Activated CD4-positive, alpha-beta T cell treated with anti-CD3 and anti-CD28 coated beads, Interleukin-2, Interleukin-4, amounts not matched to agents 100 ng/mL and 50 ng/mL, durations not matched to agents 16 hours and 8 hours (primary cell): ENCODE measurements around the gene TTLL5.

Experiments
- DNase-seq: peaks from one replicate; pipeline ENCODE4 v3.0.0-alpha.2; 2020; ENCODE audit warnings: low spot score

The TTLL5 gene

DNA sequence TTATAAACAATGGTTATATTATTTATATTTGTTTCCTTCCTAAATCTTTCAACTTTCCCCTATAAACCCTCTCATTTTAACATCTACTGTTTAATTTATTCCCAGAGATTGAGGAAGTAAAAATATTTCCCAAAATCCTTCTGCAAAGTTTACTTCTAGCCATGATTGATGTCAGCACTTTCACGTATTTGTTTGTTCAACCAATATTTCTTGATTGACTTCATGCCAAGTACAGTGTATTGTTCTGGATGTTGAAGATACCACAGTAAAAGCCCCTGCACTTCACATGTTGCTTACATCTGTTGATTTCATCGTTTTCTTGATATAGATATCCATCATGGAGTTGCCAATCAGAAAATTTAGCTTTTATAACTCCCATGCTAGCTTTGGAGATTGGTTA is 81.8 kb downstream of the TTLL5 start:
- DNase-seq = no peak

DNA sequence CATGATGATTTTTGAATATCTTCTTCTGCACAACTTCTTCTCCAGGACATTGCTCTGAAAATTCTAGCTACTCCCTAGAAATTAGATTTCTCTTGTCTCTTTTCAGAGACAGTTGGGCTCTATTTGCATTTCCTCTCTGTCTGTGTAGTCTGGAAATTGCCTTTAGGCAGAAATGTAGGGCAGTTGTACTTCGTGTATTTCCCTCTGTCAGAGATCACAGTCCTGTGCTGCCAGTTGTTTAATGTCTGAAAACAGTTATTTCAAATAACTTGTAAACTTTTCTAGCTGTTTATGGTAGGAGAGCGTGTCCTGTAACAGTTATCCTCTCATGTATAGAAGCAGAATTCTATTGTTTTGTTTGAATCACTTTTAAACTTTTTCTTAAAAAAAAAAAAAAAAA is 86.9 kb downstream of the TTLL5 start:
- DNase-seq = no peak

DNA sequence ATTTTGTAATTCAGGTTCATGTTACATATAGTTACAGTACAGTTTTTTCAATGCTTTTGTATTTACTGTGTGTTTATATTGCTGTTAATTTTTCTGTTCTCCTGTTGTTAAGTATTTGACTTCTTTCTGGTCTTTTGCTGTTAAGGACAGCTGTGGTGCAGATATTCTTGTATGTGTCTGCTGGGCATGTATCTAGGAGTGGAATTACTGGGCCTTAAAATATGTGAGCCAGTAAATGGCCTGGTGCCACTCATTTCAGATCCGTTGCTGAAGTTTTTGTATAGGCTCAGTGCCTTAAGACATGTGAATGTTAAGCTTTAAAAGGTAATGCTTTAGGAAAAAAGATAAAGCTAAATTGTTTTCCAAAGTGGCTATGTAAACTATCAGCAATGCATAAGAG is 87.3 kb downstream of the TTLL5 start:
- no peak for DNase-seq

DNA sequence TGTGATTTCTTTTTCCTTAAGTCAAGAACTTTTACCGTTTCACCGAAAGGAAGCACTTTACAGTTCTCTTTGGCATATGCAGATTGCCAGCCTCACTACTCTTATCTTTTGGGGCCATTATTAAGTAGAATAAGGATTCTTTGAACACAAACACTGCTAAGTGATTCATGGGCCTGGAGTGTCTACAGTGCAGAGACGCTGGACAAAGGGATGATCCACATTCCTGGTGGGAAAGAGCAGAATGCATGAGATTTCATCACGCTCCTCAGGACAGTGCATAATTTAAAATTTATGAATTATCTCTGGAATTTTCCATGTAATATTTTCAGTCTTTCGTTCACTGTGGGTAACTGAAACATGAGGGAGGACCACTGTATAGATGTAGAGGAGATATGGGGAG is 90.2 kb downstream of the TTLL5 start:
- DNase-seq = no peak

DNA sequence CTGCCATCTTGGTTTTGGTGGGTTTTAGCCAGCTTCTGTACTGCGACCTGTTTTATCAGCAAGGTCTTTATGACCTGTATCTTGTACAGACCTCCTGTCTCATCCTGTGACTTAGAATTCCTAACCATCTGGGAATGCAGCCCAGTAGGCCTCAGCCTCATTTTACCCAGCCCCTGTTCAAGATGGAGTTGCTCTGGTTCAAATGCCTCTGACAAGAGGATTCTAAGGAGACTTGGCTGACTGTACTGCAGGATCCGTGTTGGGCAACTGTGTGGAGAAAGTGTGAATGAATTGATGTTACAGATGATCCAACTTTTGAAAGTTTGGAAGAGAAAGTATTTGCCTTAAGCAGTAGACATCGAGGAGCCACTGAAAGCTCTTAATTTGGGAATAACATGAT is 91.0 kb downstream of the TTLL5 start:
- DNase-seq = no peak

DNA sequence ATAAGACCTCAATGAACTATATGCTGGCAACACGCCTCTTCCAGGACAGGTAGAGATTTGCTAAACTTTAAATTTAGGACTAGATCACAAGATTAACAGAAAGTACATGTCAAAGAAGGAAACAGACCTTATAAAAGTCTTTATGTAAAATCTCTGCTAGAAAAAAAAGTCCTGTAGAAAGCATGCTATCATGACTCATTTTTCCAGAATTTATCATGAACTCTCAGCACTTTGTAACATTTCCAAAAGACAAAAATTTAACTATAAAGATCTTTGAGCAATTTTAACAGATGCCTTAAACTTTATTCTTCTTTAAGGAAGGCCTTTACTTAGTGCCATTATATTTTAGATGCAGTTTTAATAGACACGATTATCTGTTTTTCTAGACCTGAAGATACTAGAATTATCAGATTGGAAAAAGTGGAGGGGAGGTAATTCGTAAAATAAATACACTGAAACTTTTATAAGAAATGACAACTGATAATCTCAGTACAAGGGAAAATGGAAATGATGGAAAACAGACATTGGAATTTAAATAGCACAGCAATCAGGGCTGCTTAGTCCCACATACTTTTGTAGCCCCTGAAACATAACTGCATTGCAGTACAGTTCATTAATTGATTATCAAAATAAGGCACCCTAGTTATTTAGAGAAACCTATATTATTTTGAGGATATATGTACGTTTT is 92.0 kb downstream of the TTLL5 start:
- DNase-seq = no peak

DNA sequence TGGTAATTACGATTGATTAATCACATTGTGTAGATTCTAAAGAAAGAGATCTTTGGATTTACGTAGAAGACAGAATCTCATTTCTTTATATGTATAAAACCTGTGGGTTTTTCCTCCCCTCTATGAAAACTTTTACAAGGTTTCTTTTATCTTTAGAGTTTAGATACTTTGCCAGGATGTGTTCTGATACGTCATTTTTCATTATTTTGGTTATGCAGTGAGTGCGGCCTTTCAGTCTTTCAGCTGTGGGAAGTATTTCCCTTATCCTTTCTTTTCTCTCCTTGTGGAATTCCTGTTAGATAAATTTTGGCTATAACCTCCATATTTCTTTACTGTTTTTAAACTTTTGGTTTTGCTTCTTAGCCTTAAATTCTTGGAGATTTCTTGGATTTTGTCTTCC is 92.7 kb downstream of the TTLL5 start:
- DNase-seq = no peak

DNA sequence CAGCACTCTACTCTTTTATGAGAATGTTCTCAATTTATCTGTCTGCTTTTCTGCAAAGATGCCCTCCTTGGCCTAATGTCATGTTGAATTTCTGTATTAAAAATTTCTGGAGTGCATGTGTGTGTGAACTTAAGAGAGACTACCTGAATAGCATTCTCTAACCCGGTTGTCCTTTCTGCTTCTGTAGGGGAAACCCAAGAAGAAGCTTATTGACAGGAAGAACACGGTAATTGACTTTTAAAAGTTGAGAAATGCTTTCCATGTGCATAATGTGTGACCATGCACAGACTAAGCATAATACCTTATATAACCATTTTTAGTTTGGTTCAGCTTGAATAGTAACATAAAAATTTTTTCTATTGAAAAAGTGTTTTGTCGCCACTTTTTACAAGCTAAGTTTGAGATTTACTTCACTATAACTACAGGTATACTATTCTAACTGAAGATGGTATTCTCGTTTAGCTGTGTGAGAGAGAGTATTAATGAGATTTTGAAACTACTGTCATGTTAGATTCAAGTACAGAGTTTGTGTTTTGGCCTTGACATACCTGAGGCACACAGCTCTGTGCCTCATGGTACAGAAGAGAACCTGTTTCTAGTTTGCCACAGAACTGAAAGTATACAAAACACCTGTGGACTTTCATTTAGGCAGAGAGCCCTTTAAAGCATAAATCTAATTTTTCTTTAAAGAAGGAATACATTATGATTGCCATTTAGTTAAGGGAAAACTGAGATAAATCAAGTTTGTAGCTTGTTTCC is 96.8 kb downstream of the TTLL5 start:
- DNase-seq = no peak

DNA sequence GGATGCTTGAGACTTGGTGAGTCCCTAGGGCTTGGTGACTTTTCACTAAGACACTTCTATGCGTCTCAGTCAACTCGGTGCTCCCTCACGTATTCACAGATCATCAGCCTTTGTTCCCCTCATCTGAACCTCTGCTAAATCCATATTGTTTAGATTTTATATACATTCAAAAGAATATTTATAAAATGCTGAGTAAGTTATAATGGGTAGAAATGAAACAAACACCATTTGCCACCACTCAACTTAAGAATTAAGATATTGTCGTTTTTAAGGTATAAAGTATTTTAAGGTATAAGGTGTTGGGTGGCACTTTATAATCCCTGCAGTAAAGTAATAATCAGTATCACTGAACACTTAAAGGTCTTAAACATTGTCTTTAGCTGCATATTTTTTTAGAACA is 103.0 kb downstream of the TTLL5 start:
- DNase-seq = no peak

DNA sequence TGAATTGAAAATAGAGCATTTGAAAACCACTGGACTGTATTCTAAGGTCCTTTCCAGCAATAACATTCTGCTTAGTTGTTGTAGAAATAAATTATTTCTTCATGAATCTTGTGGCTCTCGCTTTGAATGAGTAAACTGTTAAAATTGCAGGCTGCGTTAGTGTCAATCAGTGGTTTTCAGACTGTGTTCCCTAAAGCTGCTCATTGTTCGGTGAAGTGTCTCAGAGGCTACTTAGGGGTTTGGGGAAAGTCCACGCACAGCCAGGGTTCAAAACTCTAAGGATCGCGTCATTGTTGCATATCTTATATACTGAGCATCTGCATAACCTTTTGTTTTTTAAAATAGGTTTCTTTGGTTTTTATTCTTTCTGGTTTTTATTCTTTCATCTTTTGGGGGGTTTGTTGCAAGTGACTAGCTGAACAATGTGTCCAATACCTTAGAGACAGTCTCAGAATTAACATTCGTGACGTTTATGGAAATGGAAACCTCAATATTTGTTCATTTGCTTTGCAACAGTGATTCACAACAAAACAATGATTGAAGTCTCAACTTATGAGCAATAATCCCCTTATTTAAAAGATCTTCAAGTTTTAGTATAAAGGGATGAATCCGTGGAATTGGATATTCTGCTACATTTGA is 108.1 kb downstream of the TTLL5 start:
- DNase-seq = no peak

DNA sequence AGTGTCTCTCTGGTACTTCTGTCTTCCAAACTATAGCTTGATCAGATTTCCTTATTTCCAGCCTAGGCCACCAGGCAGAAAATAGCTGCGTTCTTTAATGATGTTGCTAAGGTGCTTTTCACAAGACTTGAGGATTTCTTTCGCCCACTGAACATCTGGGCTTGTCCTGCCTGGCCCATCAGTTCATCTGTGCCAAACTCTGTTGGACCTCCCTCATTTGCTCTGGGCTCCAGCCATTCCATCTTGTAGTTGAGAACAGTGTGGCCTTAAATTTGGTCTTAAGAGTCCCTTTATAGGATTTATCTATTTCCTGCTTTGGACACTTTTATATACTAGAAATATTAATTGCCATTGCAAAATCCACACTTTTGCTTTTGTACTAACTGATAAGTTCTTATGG is 109.6 kb downstream of the TTLL5 start:
- DNase-seq = no peak

DNA sequence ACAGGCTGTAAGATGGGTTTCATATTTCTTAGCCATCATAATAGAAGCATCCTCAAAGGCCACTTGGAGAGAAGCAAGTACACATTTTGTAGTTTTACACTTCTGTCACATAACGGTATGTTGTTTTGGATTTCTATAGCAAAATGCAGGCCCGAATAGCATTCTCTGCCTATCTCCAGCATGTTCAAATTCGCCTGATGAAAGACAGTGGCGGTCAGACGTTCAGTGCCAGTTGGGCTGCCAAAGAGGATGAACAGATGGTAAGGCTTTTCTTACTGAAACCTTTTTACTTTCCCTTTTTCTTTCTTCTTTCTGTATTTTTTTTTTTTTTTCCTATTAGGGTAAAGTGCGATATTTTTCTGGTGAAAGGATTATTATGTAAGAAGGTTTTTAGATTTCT is 110.5 kb downstream of the TTLL5 start:
- DNase-seq = no peak

DNA sequence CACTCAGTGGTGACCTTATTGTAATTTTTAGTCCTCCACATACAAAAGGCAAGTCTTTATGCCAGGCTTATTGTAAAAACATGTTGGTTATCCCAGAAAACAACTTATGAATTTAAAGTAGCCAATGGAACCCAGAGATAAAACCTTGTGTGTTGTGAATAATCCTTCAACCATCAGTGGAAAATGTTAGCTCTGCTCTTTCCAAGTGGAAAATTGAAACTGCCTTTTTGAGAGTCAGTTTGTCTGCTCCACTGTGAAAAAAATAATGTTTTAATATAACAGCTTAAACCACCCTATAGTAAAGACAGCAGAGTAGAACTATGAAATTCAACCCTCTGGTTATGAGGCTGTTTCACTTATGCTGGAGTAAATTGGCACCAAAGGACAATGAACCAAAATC is 112.0 kb downstream of the TTLL5 start:
- no peak for DNase-seq

DNA sequence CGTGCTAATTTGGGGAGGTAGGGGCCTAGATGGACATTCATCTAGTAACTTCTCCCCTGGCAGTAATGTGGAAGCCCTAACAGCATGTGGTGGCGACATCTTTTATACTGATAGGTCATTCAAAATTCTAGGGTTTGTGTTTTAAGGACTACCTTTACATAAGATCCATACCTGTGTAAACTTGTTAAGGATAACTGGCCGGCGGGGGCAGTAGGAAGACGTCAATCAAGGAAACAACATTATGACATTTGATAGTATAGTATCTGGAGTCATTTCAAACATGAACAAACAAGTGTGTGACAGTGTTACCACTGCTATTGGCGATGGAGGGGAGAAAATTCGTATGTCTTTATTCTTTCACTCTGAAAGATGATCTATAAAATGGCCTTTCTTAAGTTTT is 120.0 kb downstream of the TTLL5 start:
- no peak for DNase-seq

DNA sequence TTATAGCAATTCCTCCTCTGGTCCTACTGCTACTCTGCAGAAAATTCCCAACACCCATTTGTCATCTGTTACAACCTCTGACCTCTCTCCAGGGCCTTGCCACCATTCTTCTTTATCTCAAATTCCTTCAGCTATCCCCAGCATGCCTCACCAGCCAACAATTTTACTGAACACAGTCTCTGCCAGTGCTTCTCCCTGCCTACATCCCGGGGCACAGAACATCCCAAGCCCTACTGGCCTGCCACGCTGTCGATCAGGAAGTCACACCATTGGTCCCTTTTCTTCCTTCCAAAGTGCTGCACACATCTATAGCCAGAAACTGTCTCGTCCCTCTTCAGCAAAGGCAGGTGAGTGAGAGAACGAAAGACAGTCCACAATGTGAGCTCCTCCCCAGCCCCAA is 122.1 kb downstream of the TTLL5 start:
- no peak for DNase-seq

DNA sequence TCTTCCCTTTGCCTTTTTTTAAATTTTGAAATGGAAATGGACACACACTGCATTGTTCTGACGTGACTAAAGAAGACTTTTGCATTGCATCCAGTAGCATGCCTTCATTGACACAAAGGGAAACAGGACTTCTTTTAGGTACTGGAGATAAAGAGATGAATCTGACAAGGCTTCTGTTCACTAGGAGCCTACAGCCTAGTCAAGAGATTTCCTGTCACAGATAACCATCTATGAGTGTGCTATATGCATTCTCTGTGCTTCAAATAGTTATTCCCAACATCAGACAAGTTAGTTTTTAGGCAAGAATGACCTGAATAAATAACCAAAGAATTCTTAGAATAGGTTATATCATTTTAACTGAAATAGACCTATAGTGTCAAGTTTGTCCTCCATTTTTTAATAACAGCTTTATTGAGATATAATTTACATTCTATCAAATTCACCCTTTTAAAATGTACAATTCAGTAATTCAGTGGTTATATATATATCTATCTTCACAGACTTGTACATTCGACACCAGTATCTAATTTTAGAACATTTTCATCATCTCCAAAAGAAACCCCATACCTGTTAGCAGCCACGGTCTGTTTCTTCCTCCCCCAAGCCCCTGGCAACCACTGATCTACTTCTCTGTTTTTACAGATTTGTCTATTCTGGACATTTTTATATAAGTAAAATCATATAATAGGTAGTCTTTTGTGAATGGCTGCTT is 122.7 kb downstream of the TTLL5 start:
- DNase-seq = no peak

DNA sequence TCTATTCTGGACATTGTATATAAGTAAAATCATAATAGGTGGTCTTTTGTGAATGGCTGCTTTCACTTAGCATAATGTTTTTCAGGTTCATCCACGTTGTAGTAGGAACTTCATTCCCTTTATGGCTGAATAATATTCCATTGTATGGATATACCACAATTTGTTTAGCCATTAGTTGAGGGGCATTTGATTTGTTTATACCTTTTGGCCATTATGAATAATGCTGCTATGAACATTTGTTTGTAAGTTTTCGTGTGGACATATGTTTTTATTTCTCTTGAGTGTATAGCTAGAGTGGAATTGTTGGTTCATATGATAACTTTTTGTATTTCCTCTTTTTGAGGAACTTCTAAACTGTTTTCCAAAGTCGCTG is 123.3 kb downstream of the TTLL5 start:
- DNase-seq = no peak

DNA sequence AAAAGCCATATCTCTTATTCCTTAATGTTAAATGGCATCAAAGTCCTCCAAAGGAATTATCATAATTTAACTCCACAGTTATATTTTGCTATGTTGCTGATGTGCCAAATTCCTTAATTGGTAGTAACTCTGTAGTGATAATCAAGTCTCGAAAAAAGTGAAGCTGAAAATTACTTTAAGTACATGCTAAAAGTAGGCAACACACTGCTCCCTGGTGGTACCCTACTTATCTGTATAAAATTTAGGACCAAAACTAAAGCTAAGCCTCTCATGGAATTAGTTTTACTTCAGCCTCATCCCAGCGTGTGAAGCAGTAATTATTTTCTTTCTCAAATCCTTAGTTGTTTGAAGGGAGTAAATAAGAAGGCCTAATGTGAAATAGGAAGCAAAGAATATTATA is 132.8 kb downstream of the TTLL5 start:
- DNase-seq = no peak

DNA sequence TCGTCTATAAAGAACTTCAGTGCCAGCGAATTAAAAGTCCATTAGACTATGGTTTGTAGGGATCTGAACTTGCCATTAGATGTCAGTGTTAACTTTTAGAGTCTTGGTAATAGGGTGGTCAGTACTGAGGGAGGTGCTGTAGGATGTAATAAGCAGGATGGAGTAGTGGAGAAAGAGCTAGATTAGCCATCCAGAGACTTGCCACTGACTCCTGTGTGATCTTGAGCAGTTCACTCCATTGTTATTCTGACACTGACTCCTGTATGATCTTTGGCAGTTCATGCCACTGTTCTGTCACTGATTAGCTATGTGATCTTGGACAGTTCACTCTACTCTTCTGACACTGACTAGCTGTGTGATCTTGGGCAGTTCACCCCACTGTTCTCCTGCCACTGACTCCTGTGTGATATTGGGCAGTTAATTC is 133.6 kb downstream of the TTLL5 start:
- DNase-seq = no peak

DNA sequence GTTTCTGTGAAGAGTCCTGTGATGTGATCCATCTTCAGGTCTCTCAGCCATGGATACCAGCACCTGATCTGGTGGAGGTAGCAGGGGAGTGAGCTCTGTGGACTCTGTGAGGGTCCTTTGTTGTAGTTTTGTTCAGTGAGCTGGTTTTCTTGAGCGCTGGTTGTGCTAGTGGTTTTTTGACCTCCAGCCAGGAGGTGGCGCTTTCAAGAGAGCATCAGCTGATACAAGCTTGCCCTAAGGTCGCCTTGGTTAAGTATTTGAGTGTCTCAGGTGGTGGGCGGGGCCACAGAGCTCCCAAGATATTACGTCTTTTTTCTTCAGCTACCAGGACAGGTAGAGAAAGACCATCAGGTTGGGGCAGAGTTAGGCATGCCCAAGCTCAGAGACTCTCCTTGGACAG is 139.7 kb downstream of the TTLL5 start:
- DNase-seq = no peak

DNA sequence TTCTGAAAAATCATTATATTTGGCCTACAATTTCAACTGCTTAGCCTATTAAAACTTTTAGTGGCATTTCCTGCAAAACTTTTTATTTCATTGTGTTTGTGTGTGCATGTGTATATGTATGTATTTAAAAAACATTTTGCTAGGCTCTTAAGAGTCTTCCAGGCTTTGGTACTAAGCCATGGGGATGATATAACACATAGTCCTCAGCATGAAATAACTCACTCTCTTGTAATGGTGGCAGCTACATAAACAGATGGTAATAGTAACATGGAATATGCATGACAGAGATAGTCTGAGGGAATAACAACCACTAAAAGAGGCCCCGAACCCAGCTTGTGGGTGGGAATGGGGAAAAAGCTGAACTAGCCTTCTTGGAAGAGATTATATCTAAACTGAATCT is 141.4 kb downstream of the TTLL5 start:
- DNase-seq = no peak

DNA sequence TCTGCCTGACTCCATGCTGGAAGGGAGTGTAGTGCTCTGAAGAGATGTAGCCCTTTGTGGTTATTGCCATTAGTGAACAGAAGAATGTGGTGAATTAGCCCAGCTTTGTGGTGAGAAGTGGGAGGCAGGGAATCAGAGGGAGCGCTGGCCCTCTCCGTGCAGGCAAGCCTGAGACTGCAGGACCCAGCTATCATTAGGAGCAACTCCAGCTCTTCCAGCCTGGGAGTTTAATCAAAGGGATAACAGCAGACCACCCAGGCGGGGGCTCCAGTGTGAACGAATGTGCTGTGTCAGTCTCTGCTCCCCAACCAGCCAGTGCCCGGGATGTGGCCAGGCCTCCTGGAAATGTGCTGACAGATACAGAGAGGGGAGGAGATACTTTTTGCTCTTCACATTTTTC is 142.7 kb downstream of the TTLL5 start:
- no peak for DNase-seq
